ENCODE results near the gene EFCAB14. TPM values are rescaled to one million over a fixed set of nuclear protein-coding genes. Genes with fewer than 3 reads are reported as not detected.
"Not testable (repeated sequence)": the region's sequence is repeated elsewhere in the genome, so short reads cannot be mapped to it uniquely, and the experiment has no call there.

EFCAB14 gene
- total and polyA plus RNA-seq, 9 of the 15 experiments (the other 6 are each of a cell fraction or from before 2014, with no cell fraction given) = 7.3 to 49.0 (median 37.3) TPM

DNA sequence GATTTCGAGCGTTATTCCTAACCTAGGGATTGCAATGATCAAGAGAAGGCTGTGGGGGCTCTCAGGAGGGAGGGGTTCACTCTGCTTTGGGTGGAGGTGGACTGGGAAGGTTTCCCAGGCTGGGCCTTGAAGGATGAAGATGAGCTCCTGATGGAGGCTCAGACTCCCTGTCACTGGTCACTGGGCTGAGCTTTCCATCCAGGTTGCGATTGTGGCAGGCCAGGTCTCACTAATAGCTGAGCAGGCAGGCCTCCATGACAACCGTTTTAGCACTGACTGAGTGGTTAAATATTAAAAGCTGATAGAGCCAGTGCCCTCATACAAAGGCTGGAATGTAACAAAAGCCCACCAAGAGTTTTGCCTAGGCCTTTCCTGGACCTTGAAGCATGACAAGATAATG is 36.2 kb upstream of the EFCAB14 start (continued):
- TF ChIP-seq, protein P1, sequence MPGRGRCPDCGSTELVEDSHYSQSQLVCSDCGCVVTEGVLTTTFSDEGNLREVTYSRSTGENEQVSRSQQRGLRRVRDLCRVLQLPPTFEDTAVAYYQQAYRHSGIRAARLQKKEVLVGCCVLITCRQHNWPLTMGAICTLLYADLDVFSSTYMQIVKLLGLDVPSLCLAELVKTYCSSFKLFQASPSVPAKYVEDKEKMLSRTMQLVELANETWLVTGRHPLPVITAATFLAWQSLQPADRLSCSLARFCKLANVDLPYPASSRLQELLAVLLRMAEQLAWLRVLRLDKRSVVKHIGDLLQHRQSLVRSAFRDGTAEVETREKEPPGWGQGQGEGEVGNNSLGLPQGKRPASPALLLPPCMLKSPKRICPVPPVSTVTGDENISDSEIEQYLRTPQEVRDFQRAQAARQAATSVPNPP (IDR thresholded peaks at IDR 0.05; ENCODE audit: borderline replicate concordance, insufficient read depth, insufficient read length) = no peak
- TF ChIP-seq ZNF79 (CRISPR knock-in tag; IDR thresholded peaks at IDR 0.05; ENCODE audit: low read depth) = no peak

DNA sequence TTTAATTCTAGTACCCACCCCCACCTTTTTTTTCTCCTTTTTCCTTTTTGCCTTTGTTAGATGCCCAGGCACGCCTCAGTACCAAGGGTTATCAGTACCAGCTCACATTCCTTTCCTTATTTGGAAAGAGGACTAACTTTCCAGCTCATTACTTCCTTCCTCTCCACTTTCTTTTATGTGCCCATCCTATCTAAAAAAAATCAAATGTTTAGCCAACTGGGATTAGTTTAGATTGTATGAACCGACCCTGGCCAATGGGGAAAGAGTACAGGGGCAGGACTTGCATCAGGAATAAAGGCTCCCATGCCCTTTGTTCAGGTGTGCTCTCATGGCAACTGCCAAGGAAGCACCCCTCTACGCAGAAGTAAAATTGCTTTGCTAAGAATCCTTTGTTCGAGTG is 35.8 kb upstream of the EFCAB14 start:
- H2AFZ ChIP-seq (ENCODE audit: low read depth, low read length); DNase-seq (ENCODE audit: extremely low read depth in 1 of 4, low spot score in 3 of 4); H3K27ac ChIP-seq (ENCODE audit: extremely low read depth, low read depth, low read length); H3K79me2 ChIP-seq (ENCODE audit: control insufficient read depth, insufficient read depth, low read length); H3K4me3 ChIP-seq; BruUV-seq (replicated peaks); H4K20me1 ChIP-seq (replicated peaks; ENCODE audit: control insufficient read depth, insufficient read depth, low read length); H3K27me3 ChIP-seq (ENCODE audit: control insufficient read depth in 2 of 2, insufficient read depth in 2 of 2, low read length in 2 of 2); H3K4me2 ChIP-seq (ENCODE audit: insufficient read depth, low read length); H3K9me3 ChIP-seq (replicated peaks; ENCODE audit: control insufficient read depth, insufficient read depth, low read depth, low read length); FAIRE-seq; intact Hi-C loops (cut with micrococcal nuclease); H3K9me1 ChIP-seq (ENCODE audit: control insufficient read depth, insufficient read depth, low read length); H3K4me1 ChIP-seq (replicated peaks in 1 of 2; ENCODE audit: control insufficient read depth in 2 of 2, insufficient read depth in 2 of 2, low read length in 2 of 2); H3K36me3 ChIP-seq (ENCODE audit: control insufficient read depth, insufficient read depth, low read length); CTCF ChIA-PET (ENCODE audit: low intra/inter-chr PET ratio); ATAC-seq; H3K9ac ChIP-seq (ENCODE audit: insufficient read depth in 1 of 2, low read depth in 2 of 2, low read length in 2 of 2); in situ Hi-C loops (cut with MboI): not testable (repeated sequence)
- 0% methylated on average over 4 of the region's 4 CpGs for WGBS (ENCODE audit: insufficient coverage, low coverage, missing lambda C conversion rate)
- POLR2A ChIA-PET = interaction anchor here (1.1 kb wide), 1 partner anchor 11 kb away, joined by 3 read pairs; no protein-coding TSS in a partner anchor

DNA sequence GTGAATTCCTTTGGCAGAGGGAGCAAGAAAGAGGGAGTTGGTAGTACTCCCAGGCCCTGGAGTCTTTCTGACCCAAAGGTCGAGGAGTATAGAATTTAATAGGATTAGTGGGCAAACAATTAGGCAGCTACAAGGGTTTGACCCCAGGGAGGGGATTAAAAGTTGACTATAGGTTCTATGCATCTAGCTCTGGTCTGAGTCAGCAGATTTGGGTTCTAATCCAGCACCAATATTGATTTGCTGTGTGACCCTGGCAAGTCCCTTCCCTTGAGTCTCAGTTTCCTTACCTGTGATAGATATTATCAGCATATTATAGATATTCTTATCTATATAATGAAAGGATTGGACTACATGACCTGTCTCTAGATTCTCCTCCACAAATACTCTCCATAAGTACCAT is 35.1 kb upstream of the EFCAB14 start:
- in situ Hi-C loops (cut with MboI) (no loop called here), intact Hi-C loops (cut with micrococcal nuclease) (no loop called here)
- no peak for ATAC-seq
- Histone ChIP-seq H3K4me1 (replicated peaks in 1 of 2; ENCODE audit: control insufficient read depth in 2 of 2, insufficient read depth in 2 of 2, low read length in 2 of 2) (no peaks in the 10 kb centered on the region), H3K27me3 (ENCODE audit: control insufficient read depth in 2 of 2, insufficient read depth in 2 of 2, low read length in 2 of 2) (peaks cover 0 to 4% of the 10 kb centered on the region in 2 experiments; a peak in 1 of 5 replicates), H3K4me3 (no peak overlapping the region), H3K79me2 (ENCODE audit: control insufficient read depth, insufficient read depth, low read length) (no peaks in the 10 kb centered on the region), H3K9ac (ENCODE audit: insufficient read depth in 1 of 2, low read depth in 2 of 2, low read length in 2 of 2) (no peak overlapping the region), H3K36me3 (ENCODE audit: control insufficient read depth, insufficient read depth, low read length) (no peaks in the 10 kb centered on the region), H4K20me1 (replicated peaks; ENCODE audit: control insufficient read depth, insufficient read depth, low read length) (no peaks in the 10 kb centered on the region), H3K9me1 (ENCODE audit: control insufficient read depth, insufficient read depth, low read length) (no peaks in the 10 kb centered on the region), H3K9me3 (replicated peaks; ENCODE audit: control insufficient read depth, insufficient read depth, low read depth, low read length) (no peaks in the 10 kb centered on the region), H3K27ac (ENCODE audit: extremely low read depth, low read depth, low read length) (no peak overlapping the region), H3K4me2 (ENCODE audit: insufficient read depth, low read length) (no peak overlapping the region), H2AFZ (ENCODE audit: low read depth, low read length) (no peak overlapping the region)
- DNase-seq (ENCODE audit: extremely low read depth in 1 of 4, low spot score in 3 of 4) = no peak
- BruUV-seq (replicated peaks) = no TSS peak
- CTCF ChIA-PET (ENCODE audit: low intra/inter-chr PET ratio) = no interaction called here
- WGBS (ENCODE audit: insufficient coverage, low coverage, missing lambda C conversion rate) = 0% methylated on average over 1 of the region's 1 CpG
- POLR2A ChIA-PET = no interaction called here
- FAIRE-seq = no peak
- TF ChIP-seq ELF2 (CRISPR knock-in tag; IDR thresholded peaks at IDR 0.05) (no peak), MAFG (tag; conservative IDR thresholded peaks at IDR 0.05) (peak; percentile 50), C11orf30 (IDR thresholded peaks at IDR 0.05; ENCODE audit: low read depth) (peak; percentile 50; the same call in 1 of the 2 replicates), BRD4 (IDR thresholded peaks at IDR 0.05) (no peak), HNRNPLL (IDR thresholded peaks at IDR 0.05; ENCODE audit: low read depth, low read length, poor library complexity, severe bottlenecking) (no peak), MAFF (IDR thresholded peaks at IDR 0.05; ENCODE audit: low read length) (peak; percentile 59), ZNF316 (IDR thresholded peaks at IDR 0.05) (peak; percentile 68), GTF2A2 (tag; IDR thresholded peaks at IDR 0.05) (no peak)
- TF ChIP-seq, protein P2, sequence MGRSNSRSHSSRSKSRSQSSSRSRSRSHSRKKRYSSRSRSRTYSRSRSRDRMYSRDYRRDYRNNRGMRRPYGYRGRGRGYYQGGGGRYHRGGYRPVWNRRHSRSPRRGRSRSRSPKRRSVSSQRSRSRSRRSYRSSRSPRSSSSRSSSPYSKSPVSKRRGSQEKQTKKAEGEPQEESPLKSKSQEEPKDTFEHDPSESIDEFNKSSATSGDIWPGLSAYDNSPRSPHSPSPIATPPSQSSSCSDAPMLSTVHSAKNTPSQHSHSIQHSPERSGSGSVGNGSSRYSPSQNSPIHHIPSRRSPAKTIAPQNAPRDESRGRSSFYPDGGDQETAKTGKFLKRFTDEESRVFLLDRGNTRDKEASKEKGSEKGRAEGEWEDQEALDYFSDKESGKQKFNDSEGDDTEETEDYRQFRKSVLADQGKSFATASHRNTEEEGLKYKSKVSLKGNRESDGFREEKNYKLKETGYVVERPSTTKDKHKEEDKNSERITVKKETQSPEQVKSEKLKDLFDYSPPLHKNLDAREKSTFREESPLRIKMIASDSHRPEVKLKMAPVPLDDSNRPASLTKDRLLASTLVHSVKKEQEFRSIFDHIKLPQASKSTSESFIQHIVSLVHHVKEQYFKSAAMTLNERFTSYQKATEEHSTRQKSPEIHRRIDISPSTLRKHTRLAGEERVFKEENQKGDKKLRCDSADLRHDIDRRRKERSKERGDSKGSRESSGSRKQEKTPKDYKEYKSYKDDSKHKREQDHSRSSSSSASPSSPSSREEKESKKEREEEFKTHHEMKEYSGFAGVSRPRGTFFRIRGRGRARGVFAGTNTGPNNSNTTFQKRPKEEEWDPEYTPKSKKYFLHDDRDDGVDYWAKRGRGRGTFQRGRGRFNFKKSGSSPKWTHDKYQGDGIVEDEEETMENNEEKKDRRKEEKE (IDR thresholded peaks at IDR 0.05; ENCODE audit: borderline replicate concordance in 1 of 2, control insufficient read depth in 1 of 2, low read depth in 2 of 2, low read length in 1 of 2) = no peak

Measured in K562 (cell line).